ENCODE measurements around the gene SASH1. TPM values are rescaled to one million over a fixed set of nuclear protein-coding genes. Genes with fewer than 3 reads are reported as not detected.

Gene SASH1
- total RNA-seq, 1 donor from 2014 or later = 15.5 TPM

DNA sequence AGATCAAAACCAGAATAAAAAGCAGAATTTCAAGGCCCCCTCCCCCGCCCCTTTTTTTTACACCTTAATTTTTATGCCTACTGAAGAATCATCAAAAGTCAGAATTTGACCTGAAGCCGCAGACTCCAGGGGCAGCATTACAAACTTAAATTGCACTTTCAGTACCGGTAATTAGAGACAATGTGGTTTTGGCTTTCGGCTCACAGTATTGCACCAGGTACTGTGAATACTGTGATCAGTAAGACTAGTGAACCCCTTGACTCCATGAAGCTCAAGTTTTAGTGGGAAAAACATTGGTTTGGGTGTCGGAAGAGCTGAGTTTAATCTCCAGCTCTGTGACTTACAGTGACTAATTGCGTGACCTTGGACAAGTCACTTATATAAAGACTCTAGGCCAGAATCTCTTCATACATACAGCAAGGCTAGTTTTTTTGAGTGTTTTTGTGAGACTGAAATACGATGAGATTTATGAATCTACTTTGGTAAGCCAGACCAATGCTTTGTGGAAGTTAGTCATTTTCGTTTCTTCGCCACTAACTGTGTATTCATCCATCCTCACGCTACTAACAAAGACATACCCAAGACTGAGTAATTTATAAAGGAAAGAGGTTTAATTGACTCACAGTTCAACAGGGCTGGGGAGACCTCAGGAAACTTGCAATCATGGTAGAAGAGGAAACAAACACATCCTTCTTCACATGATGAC, 114.7 kb downstream of the SASH1 start:
- Mint-ChIP-seq H3K27ac (ENCODE audit: unreplicated experiment) (no peak overlapping the region), H3K4me3 (ENCODE audit: unreplicated experiment) (no peak overlapping the region), H3K27me3 (ENCODE audit: low read depth, unreplicated experiment) (no peaks in the 10 kb centered on the region), H3K4me1 (ENCODE audit: low read depth, unreplicated experiment) (peaks cover 11% of the 10 kb centered on the region), H3K36me3 (ENCODE audit: low read depth, unreplicated experiment) (peaks cover 14% of the 10 kb centered on the region), H3K9me3 (ENCODE audit: unreplicated experiment) (peaks cover 9% of the 10 kb centered on the region)
- H3K4me2 ChIP-seq (ENCODE audit: low read length) = peak overlapping the region; percentile 7
- H2AFZ ChIP-seq (ENCODE audit: low read depth, low read length) = no peak overlapping the region
- peak overlapping the region; percentile 76 for H3K27ac ChIP-seq (ENCODE audit: low read depth, low read length)
- H3K79me2 ChIP-seq (ENCODE audit: insufficient read depth, low read length) = no peaks in the 10 kb centered on the region
- H3K4me1 ChIP-seq (ENCODE audit: insufficient read depth, low read length) = peaks cover 18% of the 10 kb centered on the region
- no peaks in the 10 kb centered on the region for H3K27me3 ChIP-seq (ENCODE audit: insufficient read depth, low read length)
- peak; percentile 67 for DNase-seq (ENCODE audit: low read depth)
- TF ChIP-seq EZH2 (IDR thresholded peaks at IDR 0.05; ENCODE audit: insufficient read depth, low read length) = no peak
- TF ChIP-seq, protein P1, sequence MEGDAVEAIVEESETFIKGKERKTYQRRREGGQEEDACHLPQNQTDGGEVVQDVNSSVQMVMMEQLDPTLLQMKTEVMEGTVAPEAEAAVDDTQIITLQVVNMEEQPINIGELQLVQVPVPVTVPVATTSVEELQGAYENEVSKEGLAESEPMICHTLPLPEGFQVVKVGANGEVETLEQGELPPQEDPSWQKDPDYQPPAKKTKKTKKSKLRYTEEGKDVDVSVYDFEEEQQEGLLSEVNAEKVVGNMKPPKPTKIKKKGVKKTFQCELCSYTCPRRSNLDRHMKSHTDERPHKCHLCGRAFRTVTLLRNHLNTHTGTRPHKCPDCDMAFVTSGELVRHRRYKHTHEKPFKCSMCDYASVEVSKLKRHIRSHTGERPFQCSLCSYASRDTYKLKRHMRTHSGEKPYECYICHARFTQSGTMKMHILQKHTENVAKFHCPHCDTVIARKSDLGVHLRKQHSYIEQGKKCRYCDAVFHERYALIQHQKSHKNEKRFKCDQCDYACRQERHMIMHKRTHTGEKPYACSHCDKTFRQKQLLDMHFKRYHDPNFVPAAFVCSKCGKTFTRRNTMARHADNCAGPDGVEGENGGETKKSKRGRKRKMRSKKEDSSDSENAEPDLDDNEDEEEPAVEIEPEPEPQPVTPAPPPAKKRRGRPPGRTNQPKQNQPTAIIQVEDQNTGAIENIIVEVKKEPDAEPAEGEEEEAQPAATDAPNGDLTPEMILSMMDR (IDR thresholded peaks at IDR 0.05; ENCODE audit: insufficient read depth, low read depth, low read length) = no peak
- peak overlapping the region; percentile 11 for H3K9ac ChIP-seq (ENCODE audit: low read length)
- no peaks in the 10 kb centered on the region for H3K36me3 ChIP-seq (ENCODE audit: insufficient read depth, low read length)
- no peaks in the 10 kb centered on the region for H3K9me3 ChIP-seq (ENCODE audit: insufficient read depth, low read depth, low read length)
- H3K4me3 ChIP-seq (ENCODE audit: insufficient read depth, low read depth, low read length) = no peak overlapping the region
- peak; percentile 5 for FAIRE-seq
- no peaks in the 10 kb centered on the region for H4K20me1 ChIP-seq (ENCODE audit: insufficient read depth, low read length)

DNA sequence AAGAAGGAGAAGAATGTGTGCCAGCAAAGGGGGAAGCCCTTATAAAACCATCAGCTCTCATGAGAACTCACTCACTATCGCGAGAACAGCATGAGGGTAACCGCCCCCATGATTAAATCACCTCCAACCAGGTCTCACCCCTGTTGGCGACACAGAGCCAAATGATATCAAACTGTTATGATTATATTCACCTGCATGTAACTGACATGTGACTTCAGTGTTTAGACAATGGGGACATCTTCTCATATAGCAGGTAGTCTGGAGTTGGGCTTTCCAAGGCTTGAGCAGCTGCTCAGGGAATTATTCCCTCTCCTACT, 115.2 kb downstream of the SASH1 start:
- no peak overlapping the region for H3K4me3 Mint-ChIP-seq (ENCODE audit: unreplicated experiment)
- H3K27ac Mint-ChIP-seq (ENCODE audit: unreplicated experiment) = no peak overlapping the region
- H3K4me2 ChIP-seq (ENCODE audit: low read length) = no peak overlapping the region
- no peaks in the 10 kb centered on the region for H4K20me1 ChIP-seq (ENCODE audit: insufficient read depth, low read length)
- TF ChIP-seq, protein P1 (IDR thresholded peaks at IDR 0.05; ENCODE audit: insufficient read depth, low read depth, low read length) = no peak
- no peak for TF ChIP-seq EZH2 (IDR thresholded peaks at IDR 0.05; ENCODE audit: insufficient read depth, low read length)
- H3K4me1 ChIP-seq (ENCODE audit: insufficient read depth, low read length) = peaks cover 20% of the 10 kb centered on the region
- H3K4me1 Mint-ChIP-seq (ENCODE audit: low read depth, unreplicated experiment) = peaks cover 12% of the 10 kb centered on the region
- FAIRE-seq (no peak), DNase-seq (ENCODE audit: low read depth) (no peak)
- H3K27ac ChIP-seq (ENCODE audit: low read depth, low read length) = peak overlapping the region; percentile 4
- no peaks in the 10 kb centered on the region for H3K27me3 ChIP-seq (ENCODE audit: insufficient read depth, low read length)
- H3K9me3 Mint-ChIP-seq (ENCODE audit: unreplicated experiment) = peaks cover 9% of the 10 kb centered on the region
- H3K9me3 ChIP-seq (ENCODE audit: insufficient read depth, low read depth, low read length) = no peaks in the 10 kb centered on the region
- no peak overlapping the region for H3K4me3 ChIP-seq (ENCODE audit: insufficient read depth, low read depth, low read length)
- H3K27me3 Mint-ChIP-seq (ENCODE audit: low read depth, unreplicated experiment) = no peaks in the 10 kb centered on the region
- H3K9ac ChIP-seq (ENCODE audit: low read length) = no peak overlapping the region
- H2AFZ ChIP-seq (ENCODE audit: low read depth, low read length) = no peak overlapping the region
- H3K36me3 Mint-ChIP-seq (ENCODE audit: low read depth, unreplicated experiment) = peaks cover 14% of the 10 kb centered on the region
- H3K36me3 ChIP-seq (ENCODE audit: insufficient read depth, low read length) = no peaks in the 10 kb centered on the region
- H3K79me2 ChIP-seq (ENCODE audit: insufficient read depth, low read length) = no peaks in the 10 kb centered on the region

DNA sequence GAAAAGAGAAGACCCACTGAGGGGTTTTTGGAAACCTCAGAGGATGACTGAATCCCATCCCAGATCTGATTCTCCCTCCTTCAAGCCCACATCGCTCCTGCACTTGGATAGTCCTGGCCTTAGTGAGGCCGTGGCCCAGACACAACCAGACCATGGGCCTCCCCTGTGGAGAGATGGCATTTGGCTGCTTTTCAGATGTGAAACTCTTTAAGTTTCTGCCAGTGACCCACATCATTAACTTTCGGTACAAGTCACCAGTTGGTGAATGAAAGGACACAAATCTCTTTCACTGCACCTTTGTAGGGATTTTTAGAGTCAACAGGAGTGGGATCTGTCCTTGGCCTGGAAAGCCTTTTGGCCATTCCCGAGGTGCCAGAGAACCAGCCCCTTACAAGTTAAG, 116.6 kb downstream of the SASH1 start:
- no peaks in the 10 kb centered on the region for H4K20me1 ChIP-seq (ENCODE audit: insufficient read depth, low read length)
- TF ChIP-seq, protein P1 (IDR thresholded peaks at IDR 0.05; ENCODE audit: insufficient read depth, low read depth, low read length) = no peak
- TF ChIP-seq EZH2 (IDR thresholded peaks at IDR 0.05; ENCODE audit: insufficient read depth, low read length) = no peak
- peaks cover 20% of the 10 kb centered on the region for H3K4me1 ChIP-seq (ENCODE audit: insufficient read depth, low read length)
- H3K36me3 ChIP-seq (ENCODE audit: insufficient read depth, low read length) = no peaks in the 10 kb centered on the region
- peaks cover 11% of the 10 kb centered on the region for H3K36me3 Mint-ChIP-seq (ENCODE audit: low read depth, unreplicated experiment)
- H3K27ac ChIP-seq (ENCODE audit: low read depth, low read length) = no peak overlapping the region
- peaks cover 9% of the 10 kb centered on the region for H3K9me3 Mint-ChIP-seq (ENCODE audit: unreplicated experiment)
- no peak overlapping the region for H3K4me3 ChIP-seq (ENCODE audit: insufficient read depth, low read depth, low read length)
- no peak overlapping the region for H3K4me2 ChIP-seq (ENCODE audit: low read length)
- peaks cover 15% of the 10 kb centered on the region for H3K4me1 Mint-ChIP-seq (ENCODE audit: low read depth, unreplicated experiment)
- FAIRE-seq = no peak
- H3K9ac ChIP-seq (ENCODE audit: low read length) = no peak overlapping the region
- no peak for DNase-seq (ENCODE audit: low read depth)
- H3K27me3 Mint-ChIP-seq (ENCODE audit: low read depth, unreplicated experiment) = no peaks in the 10 kb centered on the region
- no peak overlapping the region for H3K4me3 Mint-ChIP-seq (ENCODE audit: unreplicated experiment)
- no peak overlapping the region for H3K27ac Mint-ChIP-seq (ENCODE audit: unreplicated experiment)
- H3K27me3 ChIP-seq (ENCODE audit: insufficient read depth, low read length) = no peaks in the 10 kb centered on the region
- H3K79me2 ChIP-seq (ENCODE audit: insufficient read depth, low read length) = no peaks in the 10 kb centered on the region
- no peaks in the 10 kb centered on the region for H3K9me3 ChIP-seq (ENCODE audit: insufficient read depth, low read depth, low read length)
- no peak overlapping the region for H2AFZ ChIP-seq (ENCODE audit: low read depth, low read length)

Data from astrocyte (in vitro differentiated cells and primary cell).